K562 (cell line): ENCODE data around the gene RASL10B. TPM values are rescaled to one million over a fixed set of nuclear protein-coding genes. Genes with fewer than 3 reads are reported as not detected.

Source experiments
- ATAC-seq: fragments of 200-7000 bp; cut with Tn5 transposase; 3 replicates; pipeline ENCODE4 v1.9.1; 2020; ENCODE audit warnings: moderate library complexity
- BruUV-seq: library from RNA; stranded (reverse); fragments of 400-500 nt; replicated peaks from 2 replicates; lab custom pipeline; 2021; lab: Mats Ljungman, UMichigan
- CTCF ChIA-PET: fragments of 300-600 bp; formaldehyde crosslinking; extraction: SDS; loops from one replicate; lab custom pipeline; 2021; ENCODE audit warnings: low intra/inter-chr PET ratio; lab: Yijun Ruan, JAX
- POLR2A ChIA-PET: fragments of 300-600, 350-650 bp; sonication (Branson Sonifier 250); formaldehyde crosslinking; extraction: SDS; loops from one replicate; lab custom pipeline; 2021; ENCODE audit warnings: antibody characterized with exemption, inconsistent platforms; lab: Yijun Ruan, JAX
- DNase-seq, 4 experiments: peaks; one replicate each; pipeline versions ENCODE4 v3.0.0 to v3.0.0-alpha.2; 2011 to 2018; ENCODE audit warnings: low spot score in 3 of 4, mixed read lengths in 3 of 4; ENCODE audit errors: extremely low read depth in 1 of 4
- FAIRE-seq: peaks from 2 replicates; lab custom pipeline; 2011; peaks lifted over from hg19 to GRCh38; lab: Jason Lieb, UNC
- H2AFZ ChIP-seq: 2 replicates; pipeline ENCODE4 v1.6.0; 2011; ENCODE audit warnings: low read depth, low read length, control low read depth, inconsistent platforms
- H3K27ac ChIP-seq: fragments of 200-600 bp; 3 replicates; pipeline ENCODE4 v1.8.0; 2011; ENCODE audit warnings: low read depth, mild to moderate bottlenecking, control low read depth, inconsistent platforms, low read length, moderate library complexity, mixed read lengths; ENCODE audit errors: extremely low read depth
- H3K27me3 ChIP-seq, 2 experiments: fragments of 300-600 bp in 1 of 2; 2 replicates in 1 of 2; 3 replicates in 1 of 2; pipeline versions ENCODE4 v1.6.0 to v1.8.0; 2011; ENCODE audit warnings: inconsistent platforms in 2 of 2, low read length in 2 of 2, mild to moderate bottlenecking in 1 of 2, mixed read lengths in 1 of 2, moderate library complexity in 1 of 2; ENCODE audit not compliant: control insufficient read depth in 2 of 2, insufficient read depth in 2 of 2
- H3K36me3 ChIP-seq: fragments of 300-600 bp; 3 replicates; pipeline ENCODE4 v1.8.0; 2011; ENCODE audit warnings: mild to moderate bottlenecking, low read length, inconsistent platforms; ENCODE audit not compliant: control insufficient read depth, insufficient read depth
- H3K4me1 ChIP-seq, 2 experiments: fragments of 200-600 bp in 1 of 2; replicated peaks in 1 of 2; 2 replicates in 1 of 2; 3 replicates in 1 of 2; pipeline versions ENCODE4 v1.5.1 to v1.8.0; 2011; ENCODE audit warnings: inconsistent platforms in 2 of 2, low read length in 2 of 2, mild to moderate bottlenecking in 1 of 2, mixed read lengths in 1 of 2, moderate library complexity in 1 of 2; ENCODE audit not compliant: control insufficient read depth in 2 of 2, insufficient read depth in 2 of 2
- H3K4me2 ChIP-seq: 2 replicates; pipeline ENCODE4 v1.6.1; 2011; ENCODE audit warnings: low read length, control low read depth, inconsistent platforms, mixed read lengths; ENCODE audit not compliant: insufficient read depth
- H3K4me3 ChIP-seq: fragments of 200-600 bp; sonication (generic), shearing (Covaris generic); 2 replicates; pipeline ENCODE4 v1.5.1; 2016; ENCODE audit warnings: control low read depth, inconsistent platforms
- H3K79me2 ChIP-seq: fragments of 200-600 bp; 3 replicates; pipeline ENCODE4 v1.8.0; 2011; ENCODE audit warnings: low read length, inconsistent platforms; ENCODE audit not compliant: control insufficient read depth, insufficient read depth
- H3K9ac ChIP-seq, 2 experiments: 2 replicates each; pipeline versions ENCODE4 v1.6.0 to v1.6.1; 2011; ENCODE audit warnings: low read depth in 2 of 2, low read length in 2 of 2, control low read depth in 1 of 2, inconsistent platforms in 1 of 2, mild to moderate bottlenecking in 1 of 2, mixed read lengths in 1 of 2; ENCODE audit not compliant: insufficient read depth in 1 of 2
- H3K9me1 ChIP-seq: one replicate; pipeline ENCODE4 v1.6.0; 2011; ENCODE audit warnings: inconsistent platforms, mild to moderate bottlenecking, low read length, moderate library complexity; ENCODE audit not compliant: control insufficient read depth, insufficient read depth
- H3K9me3 ChIP-seq: replicated peaks from 2 replicates; pipeline ENCODE4 v1.5.1; 2011; ENCODE audit warnings: low read depth, low read length, inconsistent platforms; ENCODE audit not compliant: control insufficient read depth, insufficient read depth
- H4K20me1 ChIP-seq: replicated peaks from 2 replicates; pipeline ENCODE4 v1.6.1; 2011; ENCODE audit warnings: low read length, inconsistent platforms, mixed read lengths; ENCODE audit not compliant: control insufficient read depth, insufficient read depth
- CBX3 ChIP-seq, 2 experiments: IDR thresholded peaks; 1 replicate in 1 of 2; 2 replicates in 1 of 2; pipeline ENCODE4 v1.6.1; 2012; ENCODE audit warnings: inconsistent platforms in 2 of 2, low read length in 2 of 2, borderline replicate concordance in 1 of 2, control low read depth in 1 of 2
- CHD1 ChIP-seq: fragments of 200-600 bp; sonication (generic); IDR thresholded peaks from one replicate; pipeline ENCODE4 v1.6.1; 2012; ENCODE audit warnings: mild to moderate bottlenecking, moderate library complexity, low read length, inconsistent platforms
- CTCF ChIP-seq, 3 experiments: IDR thresholded peaks in 2 of 3; conservative IDR thresholded peaks in 1 of 3; 2 replicates each; pipeline ENCODE4 v1.5.1; 2011 to 2012; ENCODE audit warnings: low read length in 3 of 3, mild to moderate bottlenecking in 3 of 3, control low read depth in 2 of 3, improper control_type of control experiment in 1 of 3, inconsistent platforms in 1 of 3, low read depth in 1 of 3, mixed read lengths in 1 of 3, moderate library complexity in 1 of 3; ENCODE audit not compliant: insufficient read depth in 2 of 3
- ELF2 ChIP-seq: fragments of 250-450 bp; sonication (Bioruptor Pico); IDR thresholded peaks from 2 replicates; pipeline ENCODE4 v1.5.0; 2021; ENCODE audit warnings: mild to moderate bottlenecking
- ELK3 ChIP-seq: fragments of 450-650 bp; formaldehyde crosslinking; IDR thresholded peaks from 2 replicates; pipeline ENCODE4 v1.4.0; 2020; ENCODE audit warnings: mild to moderate bottlenecking
- GABPB1 ChIP-seq: sonication (generic); formaldehyde crosslinking; IDR thresholded peaks from 2 replicates; pipeline ENCODE4 v1.8.0; 2022; ENCODE audit warnings: mild to moderate bottlenecking, missing genetic modification reagents
- HDAC6 ChIP-seq: IDR thresholded peaks from 2 replicates; pipeline ENCODE4 v1.6.1; 2012; ENCODE audit warnings: low read depth, mild to moderate bottlenecking, control low read depth, inconsistent platforms, low read length, moderate library complexity
- SIN3A ChIP-seq, 2 experiments: fragments of 150-350 bp in 1 of 2; IDR thresholded peaks; 2 replicates each; pipeline ENCODE4 v1.6.1; 2011 to 2016; ENCODE audit warnings: borderline replicate concordance in 2 of 2, low read depth in 2 of 2, low read length in 2 of 2, mild to moderate bottlenecking in 2 of 2, moderate library complexity in 2 of 2; ENCODE audit not compliant: control insufficient read depth in 1 of 2
- SMC3 ChIP-seq: conservative IDR thresholded peaks from 2 replicates; pipeline ENCODE4 v1.6.1; 2011; ENCODE audit warnings: low read depth, low read length, improper control_type of control experiment; ENCODE audit not compliant: insufficient read depth
- SREBF1 ChIP-seq: fragments of 150-350 bp; IDR thresholded peaks from 2 replicates; pipeline ENCODE4 v1.6.1; 2014; ENCODE audit warnings: antibody characterized with exemption, low read depth, low read length, borderline replicate concordance
- SRSF1 ChIP-seq: fragments of 200-400 bp; formaldehyde crosslinking; IDR thresholded peaks from 2 replicates; pipeline ENCODE4 v1.6.1; 2017; ENCODE audit warnings: mild to moderate bottlenecking, low read depth, low read length, moderate library complexity
- ZFP36 ChIP-seq: fragments of 150-350 bp; IDR thresholded peaks from 2 replicates; pipeline ENCODE4 v1.6.1; 2018; ENCODE audit warnings: low read length, low read depth; ENCODE audit not compliant: partially characterized antibody
- ZNF354B ChIP-seq: fragments of 250-450 bp; sonication (Bioruptor Pico); IDR thresholded peaks from 2 replicates; pipeline ENCODE4 v1.4.0; 2020
- ZNF395 ChIP-seq: fragments of 200-800 bp; sonication (Bioruptor generic); IDR thresholded peaks from 2 replicates; pipeline ENCODE4 v1.6.1; 2017; ENCODE audit warnings: missing genetic modification characterization, missing compliant biosample characterization
- ZNF668 ChIP-seq: fragments of 250-450 bp; sonication (Bioruptor Pico); IDR thresholded peaks from 2 replicates; pipeline ENCODE4 v1.8.0; 2022; ENCODE audit warnings: mild to moderate bottlenecking, inconsistent platforms
- ZZZ3 ChIP-seq: fragments of 450-650 bp; IDR thresholded peaks from 2 replicates; pipeline ENCODE4 v1.6.1; 2016; ENCODE audit warnings: antibody characterized with exemption, mild to moderate bottlenecking, moderate library complexity
- WGBS: fragments of 100-300 bp; shearing (Covaris generic); methylation state at CpG from one replicate; pipeline ENCODE4 v1.1.6; 2016; ENCODE audit warnings: low coverage, mixed read lengths; ENCODE audit not compliant: insufficient coverage; ENCODE audit errors: missing lambda C conversion rate; 5-methylcytosine and 5-hydroxymethylcytosine counted together
- in situ Hi-C: fragments of 300-500 bp; cut with MboI; formaldehyde crosslinking; loops from 4 replicates; pipeline ENCODE4 v1.15.0; 2018; ENCODE audit warnings: inconsistent platforms, mixed read lengths
- intact Hi-C: fragments of 100-400 bp; cut with micrococcal nuclease; formaldehyde crosslinking; loops from 2 replicates; pipeline ENCODE4 v1.14.2; 2022
- polyA plus RNA-seq, 8 experiments: library from polyadenylated mRNA; depleted of rRNA in 4 of 8; stranded (reverse) in 5 of 8; unstranded in 3 of 8; fragments of >200 nt; fragmentation: Nextera tagmentation in 2 of 8; fragmentation: Illumina TruSeq in 1 of 8; extraction: Ambion mirVana in 2 of 8; extraction: Trizol in 1 of 8; gene quantifications; 2 replicates each; pipeline versions ENCODE4 v1.2.1 to v1.2.3, GENCODE V29; 2011 to 2014; ENCODE audit warnings: inconsistent platforms in 1 of 8, missing spikeins in 1 of 8
- total RNA-seq, 7 experiments: library from RNA; depleted of rRNA in 6 of 7; stranded (reverse); fragments of >200 nt in 6 of 7; fragmentation: Illumina TruSeq in 2 of 7; extraction: Trizol in 2 of 7; gene quantifications; 2 replicates each; pipeline versions ENCODE4 v1.2.1 to v1.2.3, GENCODE V29; 2011 to 2021; ENCODE audit warnings: low replicate concordance in 1 of 7

The RASL10B gene
- total and polyA plus RNA-seq, 9 of the 15 experiments (the other 6 are each of a cell fraction or from before 2014, with no cell fraction given), result 0.04 to 0.31 (median 0.14) TPM; not detected in 2

- TF ChIP-seq SIN3A (IDR thresholded peaks at IDR 0.05; ENCODE audit: borderline replicate concordance in 2 of 2, control insufficient read depth in 1 of 2, low read depth in 2 of 2, low read length in 2 of 2), result no peak
- TF ChIP-seq ELK3 (CRISPR knock-in tag), result no peak
- TF ChIP-seq ZNF354B (CRISPR knock-in tag), result no peak
- peak; percentile 55 to 63 (median 58) for TF ChIP-seq CTCF (IDR thresholded peaks at IDR 0.05 in 2 of 3, conservative IDR thresholded peaks at IDR 0.05 in 1 of 3; ENCODE audit: insufficient read depth in 2 of 3, low read depth in 1 of 3, low read length in 3 of 3)
- TF ChIP-seq SMC3, result 0 out of 2 replicates have a peak, but pooled peaks have one; percentile 23
Measured at GRCh38 chr17:35766903-35767510, 35.6 kb downstream of the RASL10B start (continued).

DNA sequence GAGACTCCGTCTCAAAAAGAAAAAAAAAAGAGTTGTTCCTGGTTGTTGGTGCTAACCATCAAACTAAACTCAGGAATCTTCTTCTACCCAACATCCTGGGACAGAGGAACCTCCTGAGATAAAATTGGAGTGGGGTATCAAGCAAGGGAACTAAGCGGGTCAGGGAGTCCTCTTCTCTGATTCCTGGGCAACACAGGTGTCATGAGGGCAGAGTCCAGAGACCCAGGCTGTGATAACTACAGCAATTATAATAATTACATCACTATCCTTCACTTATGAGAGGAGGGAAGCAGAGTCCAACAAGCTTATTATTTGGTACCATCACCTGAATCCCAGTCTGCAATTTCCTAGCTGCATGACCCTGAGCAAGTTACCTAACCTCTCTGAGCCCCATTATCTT is 37.4 kb downstream of the RASL10B start:
- Histone ChIP-seq H4K20me1 (no peaks in the 10 kb centered on the region), H3K9me1 (peaks cover 3% of the 10 kb centered on the region), H3K9me3 (no peaks in the 10 kb centered on the region), H3K9ac (no peak overlapping the region), H3K79me2 (no peaks in the 10 kb centered on the region), H3K36me3 (no peaks in the 10 kb centered on the region), H3K27ac (no peak overlapping the region), H3K4me1 (peaks cover 0 to 27% of the 10 kb centered on the region in 2 experiments; a peak in 3 of 5 replicates), H3K27me3 (peaks cover 48 to 79% of the 10 kb centered on the region in 2 experiments; a peak in 4 of 5 replicates), H3K4me2 (no peak overlapping the region), H3K4me3 (no peak overlapping the region), H2AFZ (no peak overlapping the region)
- ATAC-seq (no peak), FAIRE-seq (no peak), DNase-seq (no peak)
- BruUV-seq, result no TSS peak
- intact Hi-C loops (loop anchor here (10.0 kb wide), 1 partner anchor 176 kb away; the partner anchor contains the start of gene LYZL6), in situ Hi-C loops (loop anchor here (5.0 kb wide), 1 partner anchor 39 kb away; the partner anchor contains the start of gene TAF15)
- WGBS, result 0% methylated on average over 2 of the region's 2 CpGs
- ChIA-PET CTCF (no interaction called here), POLR2A (interaction anchor here (0.6 to 1.2 kb wide), 2 partner anchors 40 to 287 kb away, joined by 3 read pairs; partner anchors contain the start of gene TAF15)
- no peak for TF ChIP-seq CBX3 (IDR thresholded peaks at IDR 0.05; ENCODE audit: borderline replicate concordance in 1 of 2, low read length in 2 of 2)
- TF ChIP-seq SREBF1, result no peak
- no peak for TF ChIP-seq HDAC6
- no peak for TF ChIP-seq GABPB1 (CRISPR knock-in tag)
- no peak for TF ChIP-seq SRSF1
- no peak for TF ChIP-seq CHD1
- no peak for TF ChIP-seq ZNF668
- no peak for TF ChIP-seq ZNF395 (CRISPR knock-in tag)
- TF ChIP-seq ELF2 (CRISPR knock-in tag), result no peak
- TF ChIP-seq ZFP36, result no peak
- TF ChIP-seq ZZZ3, result no peak
